ENCODE data around the gene OTOS. TPM values are rescaled to one million over a fixed set of nuclear protein-coding genes. Genes with fewer than 3 reads are reported as not detected.

Gene OTOS
- total and polyA plus RNA-seq, 2 of the 4 experiments (the other 2 are of a cell fraction), result 0.34 TPM; not detected in 1

GRCh38 chr2:240165661-240166060 lies 25.2 kb upstream of the OTOS start:
- no peak overlapping the region for H3K4ac ChIP-seq (ENCODE audit: low read depth, low read length)
- no peak overlapping the region for H2BK15ac ChIP-seq (ENCODE audit: low read depth, low read length)
- no peak overlapping the region for H3K4me2 ChIP-seq (ENCODE audit: low read depth, low read length)
- no CpG with 5 or more reads among the region's 4 CpGs for whole genome bisulfite sequencing, 2 experiments (ENCODE audit: extremely low coverage in 2 of 2, insufficient read length in 1 of 2)
- peaks cover 25% of the 10 kb centered on the region; the same call in 1 of the 2 replicates for H3K27me3 ChIP-seq (ENCODE audit: control insufficient read depth, insufficient read depth, low read length)
- no peak overlapping the region for H3K23ac ChIP-seq (ENCODE audit: low read depth, low read length)
- no peak overlapping the region for H2BK5ac ChIP-seq (ENCODE audit: low read depth, low read length, poor library complexity, severe bottlenecking)
- H3K9me3 ChIP-seq (ENCODE audit: control insufficient read depth, insufficient read depth, low read length), result no peaks in the 10 kb centered on the region
- peak overlapping the region; percentile 14 for H2AFZ ChIP-seq (replicated peaks; ENCODE audit: low read length, poor library complexity)
- no peak for DNase-seq
- H3K4me3 ChIP-seq (ENCODE audit: insufficient read depth, low read depth, low read length), result no peak overlapping the region
- H2BK120ac ChIP-seq (ENCODE audit: low read depth, low read length), result no peak overlapping the region
- intact Hi-C loops (cut with micrococcal nuclease) (no loop called here), in situ Hi-C loops (cut with MboI; ENCODE audit: low sequenced_read_pairs) (no loop called here), dilution Hi-C loops (cut with HindIII; ENCODE audit: low sequenced_read_pairs, unreplicated experiment) (no loop called here)
- H4K8ac ChIP-seq (ENCODE audit: low read depth in 2 of 2, low read length in 2 of 2), result no peak overlapping the region
- H3K14ac ChIP-seq (replicated peaks; ENCODE audit: low read depth, low read length), result no peak overlapping the region
- no peaks in the 10 kb centered on the region for H3K36me3 ChIP-seq (ENCODE audit: control insufficient read depth, insufficient read depth, low read length)
- no peak overlapping the region for H3K56ac ChIP-seq (ENCODE audit: extremely low read depth, insufficient read depth, low read length)
- no peak overlapping the region for H3K27ac ChIP-seq (ENCODE audit: insufficient read depth, low read length)
- CTCF ChIA-PET, result no interaction called here
- no peaks in the 10 kb centered on the region for H3K9me1 ChIP-seq (ENCODE audit: insufficient read depth, low read length)
- POLR2A ChIA-PET (ENCODE audit: unreplicated experiment), result no interaction called here
- no peak overlapping the region for H4K5ac ChIP-seq (ENCODE audit: low read depth, low read length)
- H3K79me1 ChIP-seq (ENCODE audit: low read depth in 1 of 2, low read length in 2 of 2), result no peaks in the 10 kb centered on the region
- H4K20me1 ChIP-seq (ENCODE audit: insufficient read depth, low read length), result no peaks in the 10 kb centered on the region
- H2BK20ac ChIP-seq (ENCODE audit: low read depth, low read length), result no peak overlapping the region
- no peak overlapping the region for H3K18ac ChIP-seq (ENCODE audit: low read depth, low read length)
- H2AK5ac ChIP-seq (ENCODE audit: low read depth, low read length), result no peak overlapping the region
- no peak overlapping the region for H4K91ac ChIP-seq (ENCODE audit: insufficient read depth, low read depth, low read length)
- H3K9ac ChIP-seq (ENCODE audit: low read depth, low read length), result no peak overlapping the region
- no peak overlapping the region for H2AK9ac ChIP-seq (replicated peaks; ENCODE audit: low read depth, low read length, poor library complexity)
- BruUV-seq (replicated peaks), result no TSS peak
- ATAC-seq (ENCODE audit: low read depth), result no peak
- TF ChIP-seq NFE2L2 (IDR thresholded peaks at IDR 0.05; ENCODE audit: low read depth, low read length) (no peak), BHLHE40 (IDR thresholded peaks at IDR 0.05; ENCODE audit: low read depth, low read length) (no peak), CHD1 (IDR thresholded peaks at IDR 0.05; ENCODE audit: low read depth, low read length) (no peak), RAD21 (IDR thresholded peaks at IDR 0.05; ENCODE audit: low read length) (no peak), POLR2A (IDR thresholded peaks at IDR 0.05; ENCODE audit: low read depth, low read length) (no peak)
- TF ChIP-seq, protein P1, sequence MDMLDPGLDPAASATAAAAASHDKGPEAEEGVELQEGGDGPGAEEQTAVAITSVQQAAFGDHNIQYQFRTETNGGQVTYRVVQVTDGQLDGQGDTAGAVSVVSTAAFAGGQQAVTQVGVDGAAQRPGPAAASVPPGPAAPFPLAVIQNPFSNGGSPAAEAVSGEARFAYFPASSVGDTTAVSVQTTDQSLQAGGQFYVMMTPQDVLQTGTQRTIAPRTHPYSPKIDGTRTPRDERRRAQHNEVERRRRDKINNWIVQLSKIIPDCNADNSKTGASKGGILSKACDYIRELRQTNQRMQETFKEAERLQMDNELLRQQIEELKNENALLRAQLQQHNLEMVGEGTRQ (IDR thresholded peaks at IDR 0.05; ENCODE audit: low read depth, low read length), result no peak
- H3K4me1 ChIP-seq (ENCODE audit: control insufficient read depth, insufficient read depth, low read length), result peaks cover 3% of the 10 kb centered on the region; the same call in 1 of the 2 replicates

Measured in IMR-90 (cell line).